ENCODE results near the gene ZNF518A. TPM values are rescaled to one million over a fixed set of nuclear protein-coding genes. Genes with fewer than 3 reads are reported as not detected.
"Not testable (repeated sequence)": the region's sequence is repeated elsewhere in the genome, so short reads cannot be mapped to it uniquely, and the experiment has no call there.

Gene ZNF518A
- total and polyA plus RNA-seq, 2 of the 8 experiments (the other 6 are each of a cell fraction or from before 2014, with no cell fraction given): 6.6 to 34.8 TPM

GRCh38 chr10:96188916-96189315 is 58.8 kb downstream of the ZNF518A start (continued):
- no peak for TF ChIP-seq TAF1 (IDR thresholded peaks at IDR 0.05; ENCODE audit: low read depth, low read length)
- TF ChIP-seq MAFK (IDR thresholded peaks at IDR 0.05; ENCODE audit: low read depth, low read length): no peak
- TF ChIP-seq, protein P1, sequence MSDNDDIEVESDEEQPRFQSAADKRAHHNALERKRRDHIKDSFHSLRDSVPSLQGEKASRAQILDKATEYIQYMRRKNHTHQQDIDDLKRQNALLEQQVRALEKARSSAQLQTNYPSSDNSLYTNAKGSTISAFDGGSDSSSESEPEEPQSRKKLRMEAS (IDR thresholded peaks at IDR 0.05): no peak
- TF ChIP-seq BACH1 (IDR thresholded peaks at IDR 0.05; ENCODE audit: low read length): no peak
- TF ChIP-seq KDM5A (IDR thresholded peaks at IDR 0.05; ENCODE audit: low read length): no peak

GRCh38 chr10:96189505-96189904 is 59.4 kb downstream of the ZNF518A start:
- H2BK12ac ChIP-seq (ENCODE audit: low read depth, low read length); H4K20me1 ChIP-seq (replicated peaks in 1 of 2; ENCODE audit: control insufficient read depth in 1 of 2, insufficient read depth in 2 of 2, low read length in 2 of 2); POLR2A ChIA-PET (ENCODE audit: partially characterized antibody); H3K9ac ChIP-seq (replicated peaks in 1 of 4; ENCODE audit: extremely low read depth in 1 of 4, low read depth in 3 of 4, low read length in 3 of 4); H3K27ac ChIP-seq (ENCODE audit: low read depth, low read length); H3K4me2 ChIP-seq (ENCODE audit: insufficient read depth in 1 of 2, low read depth in 2 of 2, low read length in 2 of 2); H2BK5ac ChIP-seq (ENCODE audit: low read depth, low read length); H4K91ac ChIP-seq (replicated peaks; ENCODE audit: insufficient read length, low read length); H3K23me2 ChIP-seq (ENCODE audit: low read depth, low read length); H3K9me3 ChIP-seq (ENCODE audit: insufficient read depth in 2 of 2, low read depth in 1 of 2, low read length in 1 of 2); H2BK15ac ChIP-seq (ENCODE audit: low read length); H3K79me2 ChIP-seq (ENCODE audit: control insufficient read depth in 1 of 2, insufficient read depth in 2 of 2, low read length in 2 of 2); H2AK5ac ChIP-seq (ENCODE audit: low read depth, low read length); H3K23ac ChIP-seq (ENCODE audit: insufficient read length); DNase-seq (ENCODE audit: low read depth in 1 of 2, low spot score in 2 of 2); FAIRE-seq; CTCF ChIA-PET (ENCODE audit: partially characterized antibody); H3K4me1 ChIP-seq (replicated peaks in 1 of 4; ENCODE audit: control insufficient read depth in 3 of 4, insufficient read depth in 4 of 4, low read length in 3 of 4); H2AFZ ChIP-seq (ENCODE audit: low read length); H2BK120ac ChIP-seq (replicated peaks; ENCODE audit: low read depth, low read length); H3K56ac ChIP-seq (replicated peaks; ENCODE audit: insufficient read length, low read depth, low read length); H3K36me3 ChIP-seq (ENCODE audit: control insufficient read depth in 2 of 4, insufficient read depth in 4 of 4, low read length in 3 of 4); H3K14ac ChIP-seq (ENCODE audit: insufficient read length); H3K18ac ChIP-seq (ENCODE audit: extremely low read depth, low read length); H4K8ac ChIP-seq (ENCODE audit: extremely low read depth, insufficient read depth, low read length); H3K79me1 ChIP-seq (ENCODE audit: low read depth, low read length); H3K4ac ChIP-seq (replicated peaks; ENCODE audit: insufficient read length, low read depth, low read length); H3K27me3 ChIP-seq (replicated peaks in 1 of 4; ENCODE audit: control insufficient read depth in 3 of 4, extremely low read depth in 1 of 4, insufficient read depth in 3 of 4, low read length in 3 of 4); H4K5ac ChIP-seq (ENCODE audit: insufficient read length, low read depth, low read length); H3K4me3 ChIP-seq (ENCODE audit: extremely low read depth in 1 of 4, insufficient read depth in 2 of 4, low read depth in 3 of 4, low read length in 4 of 4); H2BK20ac ChIP-seq (ENCODE audit: low read length): not testable (repeated sequence)
- WGBS, 2 experiments (ENCODE audit: extremely low coverage in 1 of 2, insufficient coverage in 1 of 2, insufficient read length in 1 of 2, insufficient replicate concordance in 2 of 2, low coverage in 1 of 2, low lambda C conversion rate in 2 of 2, missing lambda C conversion rate in 1 of 2): 71% methylated on average over 1 of the region's 1 CpG; no CpG with 5 or more reads in 1 of the 2 experiments

Measured in H1 (cell line).